DOHH2 (cell line): ENCODE results near the gene AMH.

Source experiments
- H3F3A ChIP-seq: fragments of 200-600 bp; sonication (generic), shearing (Covaris generic); 2 replicates; pipeline ENCODE4 v1.6.0; 2016; ENCODE audit warnings: antibody characterized with exemption, mild to moderate bottlenecking; ENCODE audit not compliant: control insufficient read depth, insufficient read depth
- H3K27ac ChIP-seq: fragments of 200-600 bp; sonication (generic); 2 replicates; pipeline ENCODE4 v1.5.1; 2014; ENCODE audit warnings: low read depth, mild to moderate bottlenecking, low read length, moderate library complexity
- H3K27me3 ChIP-seq: fragments of 200-600 bp; sonication (generic); 2 replicates; pipeline ENCODE4 v1.6.1; 2014; ENCODE audit warnings: mild to moderate bottlenecking, low read length, mixed read lengths; ENCODE audit not compliant: control insufficient read depth
- H3K36me3 ChIP-seq: fragments of 200-600 bp; sonication (generic); 2 replicates; pipeline ENCODE4 v1.6.1; 2014; ENCODE audit warnings: mild to moderate bottlenecking, low read length, moderate library complexity, mixed read lengths; ENCODE audit not compliant: control insufficient read depth
- H3K4me1 ChIP-seq: fragments of 200-600 bp; sonication (generic); 2 replicates; pipeline ENCODE4 v1.6.1; 2014; ENCODE audit warnings: mild to moderate bottlenecking, low read length, mixed read lengths; ENCODE audit not compliant: control insufficient read depth
- H3K4me2 ChIP-seq: fragments of 200-600 bp; sonication (generic); 2 replicates; pipeline ENCODE4 v1.6.0; 2014; ENCODE audit warnings: mild to moderate bottlenecking, low read length, moderate library complexity
- H3K4me3 ChIP-seq: fragments of 200-600 bp; sonication (generic); 2 replicates; pipeline ENCODE4 v1.5.1; 2014; ENCODE audit warnings: mild to moderate bottlenecking, low read length, mixed read lengths
- H3K79me2 ChIP-seq: fragments of 200-600 bp; sonication (generic); 2 replicates; pipeline ENCODE4 v1.6.1; 2014; ENCODE audit warnings: mild to moderate bottlenecking, low read length, mixed read lengths; ENCODE audit not compliant: control insufficient read depth
- H3K9me2 ChIP-seq: fragments of 200-600 bp; sonication (generic); replicated peaks from 2 replicates; pipeline ENCODE4 v1.6.1; 2014; ENCODE audit warnings: mild to moderate bottlenecking, low read length, mixed read lengths; ENCODE audit not compliant: control insufficient read depth
- H3K9me3 ChIP-seq: fragments of 200-600 bp; sonication (generic); 2 replicates; pipeline ENCODE4 v1.6.1; 2014; ENCODE audit warnings: antibody characterized with exemption, low read length, mixed read lengths; ENCODE audit not compliant: control insufficient read depth, insufficient read depth
- H4K20me1 ChIP-seq: fragments of 200-600 bp; sonication (generic); 2 replicates; pipeline ENCODE4 v1.6.0; 2014; ENCODE audit warnings: low read depth, mild to moderate bottlenecking, antibody characterized with exemption, low read length, moderate library complexity; ENCODE audit not compliant: control insufficient read depth, insufficient read depth
- CTCF ChIP-seq: fragments of 200-600 bp; sonication (generic); IDR thresholded peaks from one replicate; pipeline ENCODE4 v1.5.1; 2014; ENCODE audit warnings: antibody characterized with exemption, mild to moderate bottlenecking, low read depth, low read length; ENCODE audit not compliant: poor library complexity, severe bottlenecking
- EZH2phosphoT487 ChIP-seq: fragments of 200-600 bp; sonication (generic); IDR thresholded peaks from 2 replicates; pipeline ENCODE4 v1.6.1; 2017; ENCODE audit warnings: borderline replicate concordance, mild to moderate bottlenecking, antibody characterized with exemption, low read length, moderate library complexity, mixed read lengths

AMH gene

GRCh38 chr19:2288818-2289713, 39.9 kb downstream of the AMH start:
- Histone ChIP-seq H3K9me2 (no peaks in the 10 kb centered on the region), H3K4me3 (peak overlapping the region; percentile 72), H3K27ac (peak overlapping the region; percentile 97), H3K36me3 (peaks cover 24% of the 10 kb centered on the region), H3K4me1 (peaks cover 42% of the 10 kb centered on the region), H3F3A (peaks cover 8% of the 10 kb centered on the region), H4K20me1 (no peaks in the 10 kb centered on the region), H3K4me2 (peak overlapping the region; percentile 78), H3K27me3 (no peaks in the 10 kb centered on the region), H3K79me2 (peaks cover 43% of the 10 kb centered on the region), H3K9me3 (no peaks in the 10 kb centered on the region)
- TF ChIP-seq CTCF (no peak), EZH2phosphoT487 (no peak)

- H3K9me3 ChIP-seq: no peaks in the 10 kb centered on the region
- H3K4me1 ChIP-seq: peaks cover 50% of the 10 kb centered on the region
- no peaks in the 10 kb centered on the region for H3K9me2 ChIP-seq
- no peaks in the 10 kb centered on the region for H3K27me3 ChIP-seq
- H3K4me3 ChIP-seq: peak overlapping the region; percentile 72
- no peaks in the 10 kb centered on the region for H4K20me1 ChIP-seq
- no peak for TF ChIP-seq CTCF
- TF ChIP-seq EZH2phosphoT487: no peak
- H3K27ac ChIP-seq: peak overlapping the region; percentile 97
- H3K79me2 ChIP-seq: peaks cover 50% of the 10 kb centered on the region
- peak overlapping the region; percentile 78 for H3K4me2 ChIP-seq
- H3K36me3 ChIP-seq: peaks cover 27% of the 10 kb centered on the region
- H3F3A ChIP-seq: peaks cover 7% of the 10 kb centered on the region
Observed at GRCh38 chr19:2289714-2290435, 40.8 kb downstream of the AMH start.

GRCh38 chr19:2290441-2291184, 41.5 kb downstream of the AMH start:
- H3K9me3 ChIP-seq: no peaks in the 10 kb centered on the region
- no peaks in the 10 kb centered on the region for H4K20me1 ChIP-seq
- H3K9me2 ChIP-seq: no peaks in the 10 kb centered on the region
- peaks cover 7% of the 10 kb centered on the region for H3F3A ChIP-seq
- H3K27me3 ChIP-seq: no peaks in the 10 kb centered on the region
- peaks cover 55% of the 10 kb centered on the region for H3K4me1 ChIP-seq
- peak overlapping the region; percentile 78 for H3K4me2 ChIP-seq
- H3K27ac ChIP-seq: peak overlapping the region; percentile 97
- peaks cover 55% of the 10 kb centered on the region for H3K79me2 ChIP-seq
- peak overlapping the region; percentile 72 for H3K4me3 ChIP-seq
- peaks cover 34% of the 10 kb centered on the region for H3K36me3 ChIP-seq
- TF ChIP-seq CTCF: no peak
- TF ChIP-seq EZH2phosphoT487: no peak
